Placental epithelial cell (primary cell): ENCODE data around the gene CHRDL1. TPM values are rescaled to one million over a fixed set of nuclear protein-coding genes. Genes with fewer than 3 reads are reported as not detected.

Source experiments
- total RNA-seq: library from RNA; depleted of rRNA; stranded (reverse); fragments of >200 nt; gene quantifications from 2 replicates; pipeline ENCODE4 v1.2.3, GENCODE V29; 2012

The CHRDL1 gene
- total RNA-seq: not detected in 2 replicates

GRCh38 chrX:110795645-110796406 lies at the start of gene CHRDL1:
Gene CHRDL1, minus strand, starts transcription at chrX:110795817. Its CDS starts 3,636 bp downstream, at chrX:110792181.

